CD1c-positive myeloid dendritic cell (primary cell): ENCODE measurements around the gene ANKRD30BL.
A peak's percentile ranks its signal among the peaks of the same experiment; 100 is the strongest.
"Not testable (repeated sequence)": the region's sequence is repeated elsewhere in the genome, so short reads cannot be mapped to it uniquely, and the experiment has no call there.

ENCODE experiments used
- DNase-seq: peaks from one replicate; pipeline ENCODE4 v3.0.0-alpha.2; 2016; ENCODE audit errors: extremely low spot score

ANKRD30BL gene

GRCh38 chr2:132161161-132162124, at the start of gene ANKRD30BL:
Gene ANKRD30BL, minus strand, starts transcription at chr2:132161952. Its CDS starts 247 bp downstream, at chr2:132161705.
- not testable (repeated sequence) for DNase-seq

DNA sequence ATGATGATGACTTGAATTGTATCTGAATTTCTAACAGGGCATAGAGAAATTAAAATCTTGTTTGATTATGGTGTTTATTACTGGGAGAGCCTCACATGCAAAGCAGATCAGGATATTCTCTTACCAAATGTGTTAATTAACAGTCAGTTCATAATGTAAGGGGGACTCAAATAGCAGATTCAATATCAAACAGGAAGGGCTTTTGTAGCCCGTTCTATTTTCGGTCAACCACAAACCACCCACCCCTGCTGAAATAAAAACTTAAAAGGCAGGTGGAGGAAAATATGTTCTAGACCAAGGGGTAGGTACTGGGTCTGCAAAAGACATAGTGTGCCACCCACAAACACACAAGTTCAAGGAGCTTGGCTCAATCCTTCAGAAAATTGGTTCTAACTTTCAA, 41.1 kb upstream of the ANKRD30BL start:
- not testable (repeated sequence) for DNase-seq

GRCh38 chr2:132192854-132193253, 31.1 kb upstream of the ANKRD30BL start:
- not testable (repeated sequence) for DNase-seq

- DNase-seq, result not testable (repeated sequence)
Observed at GRCh38 chr2:132167100-132167499, 5.3 kb upstream of the ANKRD30BL start.

DNA sequence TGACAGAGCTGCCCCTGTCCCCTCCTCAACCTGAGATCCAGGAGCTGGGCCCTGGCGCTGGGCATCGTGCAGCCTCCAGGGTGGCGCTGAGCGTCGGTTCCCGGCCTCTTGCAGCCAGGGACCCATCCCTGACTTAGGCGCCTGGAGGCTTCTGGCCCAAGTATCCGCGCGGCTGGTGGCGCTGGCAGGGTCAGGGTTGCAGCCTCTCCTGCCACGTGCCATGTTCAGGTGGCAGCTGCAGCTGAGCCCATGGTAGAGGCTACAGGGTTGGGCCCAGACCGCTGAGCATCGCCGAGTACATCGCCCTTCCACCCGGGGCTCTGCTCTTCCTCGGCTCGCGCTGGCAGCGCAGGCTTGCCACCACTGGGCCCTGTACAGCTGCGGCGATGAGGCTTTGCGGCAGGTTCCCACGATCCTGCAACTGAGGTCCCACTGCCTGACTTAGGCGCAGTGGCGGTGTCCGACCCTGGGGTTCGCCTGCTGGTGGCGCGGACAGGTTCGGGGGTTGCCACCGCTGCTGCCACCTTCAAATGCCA, 441 bp upstream of the ANKRD30BL start:
- not testable (repeated sequence) for DNase-seq

DNA sequence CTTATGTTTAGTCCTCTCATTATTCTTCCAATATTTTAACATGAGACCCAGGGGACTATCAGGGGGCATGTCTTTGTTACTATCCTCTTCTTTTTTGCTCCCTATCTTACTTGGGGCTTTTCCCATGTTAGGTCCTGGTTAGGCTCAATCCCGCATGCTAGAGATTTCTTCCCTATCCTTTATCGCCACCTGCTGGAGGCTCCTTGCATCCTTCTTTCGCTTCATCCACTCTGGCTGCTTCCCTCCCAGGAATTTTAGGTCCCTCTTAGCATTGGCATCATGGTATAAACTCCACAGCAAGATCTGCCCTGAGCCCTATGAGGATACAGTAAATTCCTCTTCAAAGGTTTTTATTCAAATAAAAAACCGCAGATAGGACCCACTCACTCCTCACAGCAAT, 15.0 kb downstream of the ANKRD30BL start:
- DNase-seq, result peak; percentile 52
